ENCODE measurements around the gene EVA1A. TPM values are rescaled to one million over a fixed set of nuclear protein-coding genes. Genes with fewer than 3 reads are reported as not detected.

EVA1A gene
- total RNA-seq, 1 experiment from 2014 or later: 10.8 TPM

DNA sequence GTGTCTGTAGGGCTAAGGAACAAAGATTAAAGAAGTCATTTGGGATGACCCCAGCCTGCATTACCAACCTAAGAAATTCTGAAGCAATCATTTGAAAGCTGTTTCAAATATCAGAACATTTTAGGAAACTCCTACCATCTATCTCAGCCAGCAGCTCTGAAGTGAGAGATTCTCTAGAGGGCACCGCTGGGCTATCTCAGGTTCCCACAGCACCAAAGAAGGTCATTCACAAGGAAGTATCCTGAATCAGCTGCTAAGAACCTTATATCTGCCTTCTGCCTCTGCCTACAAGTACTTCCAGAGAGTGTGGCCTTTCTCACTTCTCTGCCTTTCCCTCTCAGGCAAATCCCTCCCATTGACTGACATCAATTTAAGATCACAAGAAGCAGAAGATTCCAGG is 13.4 kb upstream of the EVA1A start:
- peaks cover 3% of the 10 kb centered on the region; the same call in 1 of the 2 replicates for H3F3A ChIP-seq (ENCODE audit: insufficient read depth, low read depth)
- no peaks in the 10 kb centered on the region for H4K20me1 ChIP-seq (ENCODE audit: insufficient read depth)
- H3K4me1 ChIP-seq (replicated peaks; ENCODE audit: insufficient read depth): peaks cover 28% of the 10 kb centered on the region
- H3K27ac ChIP-seq: no peak overlapping the region
- ChIA-PET POLR2A (ENCODE audit: unreplicated experiment) (no interaction called here), CTCF (interaction anchor here (1.2 to 1.8 kb wide), 3 partner anchors 13 to 34 kb away, joined by 4 to 7 read pairs (median 7); no protein-coding TSS in a partner anchor)
- no peak for DNase-seq
- no peaks in the 10 kb centered on the region for H3K9me2 ChIP-seq (ENCODE audit: insufficient read depth)
- no peaks in the 10 kb centered on the region for H3K9me3 ChIP-seq (ENCODE audit: insufficient read depth, low read depth)
- H3K4me3 ChIP-seq: no peak overlapping the region
- no peak overlapping the region for H2AFZ ChIP-seq
- intact Hi-C loops (cut with micrococcal nuclease; ENCODE audit: unreplicated experiment): loop anchor here (1.0 kb wide), 2 partner anchors 35 to 54 kb away; no protein-coding TSS in a partner anchor
- no peaks in the 10 kb centered on the region for H3K27me3 ChIP-seq (ENCODE audit: insufficient read depth, low read depth)
- H3K36me3 ChIP-seq (ENCODE audit: low read depth): no peaks in the 10 kb centered on the region
- TF ChIP-seq, protein P1, sequence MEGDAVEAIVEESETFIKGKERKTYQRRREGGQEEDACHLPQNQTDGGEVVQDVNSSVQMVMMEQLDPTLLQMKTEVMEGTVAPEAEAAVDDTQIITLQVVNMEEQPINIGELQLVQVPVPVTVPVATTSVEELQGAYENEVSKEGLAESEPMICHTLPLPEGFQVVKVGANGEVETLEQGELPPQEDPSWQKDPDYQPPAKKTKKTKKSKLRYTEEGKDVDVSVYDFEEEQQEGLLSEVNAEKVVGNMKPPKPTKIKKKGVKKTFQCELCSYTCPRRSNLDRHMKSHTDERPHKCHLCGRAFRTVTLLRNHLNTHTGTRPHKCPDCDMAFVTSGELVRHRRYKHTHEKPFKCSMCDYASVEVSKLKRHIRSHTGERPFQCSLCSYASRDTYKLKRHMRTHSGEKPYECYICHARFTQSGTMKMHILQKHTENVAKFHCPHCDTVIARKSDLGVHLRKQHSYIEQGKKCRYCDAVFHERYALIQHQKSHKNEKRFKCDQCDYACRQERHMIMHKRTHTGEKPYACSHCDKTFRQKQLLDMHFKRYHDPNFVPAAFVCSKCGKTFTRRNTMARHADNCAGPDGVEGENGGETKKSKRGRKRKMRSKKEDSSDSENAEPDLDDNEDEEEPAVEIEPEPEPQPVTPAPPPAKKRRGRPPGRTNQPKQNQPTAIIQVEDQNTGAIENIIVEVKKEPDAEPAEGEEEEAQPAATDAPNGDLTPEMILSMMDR (conservative IDR thresholded peaks at IDR 0.05): peak; percentile 51; the same call in 1 of the 2 replicates
- no peak for TF ChIP-seq EZH2 (IDR thresholded peaks at IDR 0.05; ENCODE audit: low read depth)
- no TSS peak for BruUV-seq (replicated peaks)
- no peak overlapping the region for H3K4me2 ChIP-seq
- H3K79me2 ChIP-seq (ENCODE audit: low read depth): no peaks in the 10 kb centered on the region

DNA sequence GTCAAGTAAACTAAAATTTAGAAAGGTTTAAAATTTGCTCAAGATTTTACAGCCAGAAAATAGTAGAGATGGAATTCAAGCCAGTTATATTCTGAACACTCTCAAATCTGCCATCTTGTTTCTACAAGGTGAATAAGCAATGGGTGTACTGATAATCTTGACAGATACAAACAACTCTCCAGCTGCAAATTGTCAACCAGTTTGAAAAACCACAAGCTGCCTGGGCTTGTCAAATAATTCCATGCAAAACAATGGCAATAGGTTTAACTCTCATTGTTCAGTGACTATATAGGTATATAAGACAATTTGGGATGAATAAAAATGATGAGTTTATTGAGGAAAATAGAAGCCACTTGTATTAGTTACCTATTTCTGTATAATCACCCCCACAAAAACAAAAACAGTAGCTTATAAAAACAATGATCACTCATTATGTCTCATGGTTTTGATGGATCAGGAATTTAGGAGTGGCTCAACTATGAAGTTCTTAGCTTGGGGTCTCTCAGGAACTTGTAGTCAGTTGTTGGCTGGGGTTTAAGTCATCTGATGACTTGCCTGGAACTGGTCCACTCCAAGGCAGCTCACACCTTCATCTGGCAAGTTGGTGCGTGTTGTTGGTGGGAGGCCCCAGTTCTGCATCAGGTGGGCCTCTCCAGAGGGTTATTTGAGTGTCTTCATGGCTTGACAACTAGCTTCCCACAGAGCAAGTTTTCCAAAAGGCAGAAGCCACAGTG is 12.6 kb upstream of the EVA1A start:
- Histone ChIP-seq H2AFZ (no peak overlapping the region), H3K27ac (no peak overlapping the region), H3K4me3 (no peak overlapping the region), H3K79me2 (ENCODE audit: low read depth) (no peaks in the 10 kb centered on the region), H4K20me1 (ENCODE audit: insufficient read depth) (no peaks in the 10 kb centered on the region), H3K9me2 (ENCODE audit: insufficient read depth) (no peaks in the 10 kb centered on the region), H3K36me3 (ENCODE audit: low read depth) (no peaks in the 10 kb centered on the region), H3K4me1 (replicated peaks; ENCODE audit: insufficient read depth) (peaks cover 28% of the 10 kb centered on the region), H3K9me3 (ENCODE audit: insufficient read depth, low read depth) (no peaks in the 10 kb centered on the region), H3K4me2 (no peak overlapping the region), H3K27me3 (ENCODE audit: insufficient read depth, low read depth) (no peaks in the 10 kb centered on the region), H3F3A (ENCODE audit: insufficient read depth, low read depth) (peaks cover 3% of the 10 kb centered on the region; the same call in 1 of the 2 replicates)
- BruUV-seq (replicated peaks): no TSS peak
- no peak for DNase-seq
- intact Hi-C loops (cut with micrococcal nuclease; ENCODE audit: unreplicated experiment): no loop called here
- ChIA-PET POLR2A (ENCODE audit: unreplicated experiment) (no interaction called here), CTCF (interaction anchor here (1.2 to 1.8 kb wide), 3 partner anchors 12 to 35 kb away, joined by 4 to 7 read pairs (median 7); no protein-coding TSS in a partner anchor)
- TF ChIP-seq, protein P1 (conservative IDR thresholded peaks at IDR 0.05): no peak
- no peak for TF ChIP-seq EZH2 (IDR thresholded peaks at IDR 0.05; ENCODE audit: low read depth)

- Histone ChIP-seq H3K79me2 (ENCODE audit: low read depth) (no peaks in the 10 kb centered on the region), H3F3A (ENCODE audit: insufficient read depth, low read depth) (peaks cover 1% of the 10 kb centered on the region; the same call in 1 of the 2 replicates), H3K27me3 (ENCODE audit: insufficient read depth, low read depth) (no peaks in the 10 kb centered on the region), H3K4me2 (no peak overlapping the region), H3K36me3 (ENCODE audit: low read depth) (no peaks in the 10 kb centered on the region), H4K20me1 (ENCODE audit: insufficient read depth) (no peaks in the 10 kb centered on the region), H3K9me3 (ENCODE audit: insufficient read depth, low read depth) (no peaks in the 10 kb centered on the region), H3K9me2 (ENCODE audit: insufficient read depth) (no peaks in the 10 kb centered on the region), H3K27ac (no peak overlapping the region), H3K4me3 (no peak overlapping the region), H2AFZ (no peak overlapping the region), H3K4me1 (replicated peaks; ENCODE audit: insufficient read depth) (peaks cover 15% of the 10 kb centered on the region)
- TF ChIP-seq, protein P1 (conservative IDR thresholded peaks at IDR 0.05): no peak
- TF ChIP-seq EZH2 (IDR thresholded peaks at IDR 0.05; ENCODE audit: low read depth): no peak
- CTCF ChIA-PET: interaction anchor here (0.6 kb wide), 1 partner anchor 48 kb away, joined by 3 read pairs; no protein-coding TSS in a partner anchor
- DNase-seq: peak in 1 of 2 experiments; percentile 11
- no TSS peak for BruUV-seq (replicated peaks)
- intact Hi-C loops (cut with micrococcal nuclease; ENCODE audit: unreplicated experiment): no loop called here
- POLR2A ChIA-PET (ENCODE audit: unreplicated experiment): no interaction called here
Observed at GRCh38 chr2:75571730-75572430, 11.1 kb upstream of the EVA1A start.
